MCF 10A (cell line): Measurements from ENCODE around the gene RTL10. TPM values are rescaled to one million over a fixed set of nuclear protein-coding genes. Genes with fewer than 3 reads are reported as not detected.

Experiments used
- BruUV-seq: library from RNA; stranded (reverse); fragments of 400-500 nt; replicated peaks from 2 replicates; lab custom pipeline; 2021; lab: Mats Ljungman, UMichigan
- CTCF ChIA-PET: fragments of 300-600 bp; sonication (Branson Sonifier 250); formaldehyde crosslinking; extraction: SDS; loops from one replicate; lab custom pipeline; 2021; ENCODE audit warnings: antibody characterized with exemption, inconsistent platforms; lab: Yijun Ruan, JAX
- POLR2A ChIA-PET: fragments of 300-600, 350-650 bp; sonication (Branson Sonifier 250); formaldehyde crosslinking; extraction: SDS; loops from one replicate; lab custom pipeline; 2020; ENCODE audit warnings: antibody characterized with exemption, inconsistent platforms; lab: Yijun Ruan, JAX
- DNase-seq: peaks from one replicate; pipeline ENCODE4 v3.0.0-alpha.2; 2018; ENCODE audit not compliant: unreplicated experiment
- H3K27ac Mint-ChIP-seq: one replicate; pipeline ENCODE4 v1.8.0; 2022; ENCODE audit warnings: mild to moderate bottlenecking, low read depth, mixed read lengths; ENCODE audit not compliant: unreplicated experiment
- H3K27me3 Mint-ChIP-seq: one replicate; pipeline ENCODE4 v1.8.0; 2022; ENCODE audit warnings: mixed read lengths; ENCODE audit not compliant: insufficient read depth, unreplicated experiment
- H3K36me3 Mint-ChIP-seq: one replicate; pipeline ENCODE4 v1.8.0; 2022; ENCODE audit warnings: mild to moderate bottlenecking, moderate library complexity, mixed read lengths; ENCODE audit not compliant: insufficient read depth, unreplicated experiment
- H3K4me1 Mint-ChIP-seq: one replicate; pipeline ENCODE4 v1.8.0; 2022; ENCODE audit warnings: mixed read lengths; ENCODE audit not compliant: insufficient read depth, unreplicated experiment
- H3K4me3 Mint-ChIP-seq: one replicate; pipeline ENCODE4 v1.8.0; 2022; ENCODE audit warnings: mild to moderate bottlenecking, moderate library complexity, mixed read lengths; ENCODE audit not compliant: unreplicated experiment
- H3K9me3 Mint-ChIP-seq: one replicate; pipeline ENCODE4 v1.8.0; 2022; ENCODE audit warnings: mixed read lengths; ENCODE audit not compliant: unreplicated experiment
- CTCF ChIP-seq: fragments of 200-600 bp; IDR thresholded peaks from one replicate; pipeline ENCODE4 v1.8.0; 2022; ENCODE audit warnings: antibody characterized with exemption, mild to moderate bottlenecking; ENCODE audit not compliant: unreplicated experiment
- intact Hi-C: fragments of 100-400 bp; cut with micrococcal nuclease; formaldehyde crosslinking; loops from 2 replicates; pipeline ENCODE4 v1.14.1; 2022
- total RNA-seq: library from RNA; stranded (reverse); gene quantifications from 2 replicates; pipeline ENCODE4 v1.2.3, GENCODE V29; 2022

The RTL10 gene
- total RNA-seq, 1 experiment from 2014 or later = 20.6 TPM

GRCh38 chr22:19815823-19816290 is 38.8 kb downstream of the RTL10 start:
- BruUV-seq = no TSS peak
- Mint-ChIP-seq H3K4me3 (no peak overlapping the region), H3K36me3 (peaks cover 17% of the 10 kb centered on the region), H3K4me1 (peaks cover 5% of the 10 kb centered on the region), H3K27me3 (no peaks in the 10 kb centered on the region), H3K9me3 (no peaks in the 10 kb centered on the region), H3K27ac (peak overlapping the region; percentile 9)
- intact Hi-C loops = no loop called here
- no peak for TF ChIP-seq CTCF
- POLR2A ChIA-PET = no interaction called here
- no peak for DNase-seq
- CTCF ChIA-PET = interaction anchor here (0.6 kb wide), 1 partner anchor 85 kb away, joined by 6 read pairs; no protein-coding TSS in a partner anchor

- Mint-ChIP-seq H3K9me3 (no peaks in the 10 kb centered on the region), H3K27me3 (no peaks in the 10 kb centered on the region), H3K4me3 (no peak overlapping the region), H3K36me3 (peaks cover 16% of the 10 kb centered on the region), H3K27ac (no peak overlapping the region), H3K4me1 (peaks cover 5% of the 10 kb centered on the region)
- no peak for DNase-seq
- BruUV-seq = no TSS peak
- CTCF ChIA-PET = interaction anchor here (0.6 kb wide), 1 partner anchor 85 kb away, joined by 6 read pairs; no protein-coding TSS in a partner anchor
- intact Hi-C loops = no loop called here
- no peak for TF ChIP-seq CTCF
- POLR2A ChIA-PET = no interaction called here
Observed at GRCh38 chr22:19815093-19815822, 39.4 kb downstream of the RTL10 start.

- Mint-ChIP-seq H3K9me3 (no peaks in the 10 kb centered on the region), H3K36me3 (peaks cover 11% of the 10 kb centered on the region), H3K4me1 (peaks cover 5% of the 10 kb centered on the region), H3K4me3 (no peak overlapping the region), H3K27ac (no peak overlapping the region), H3K27me3 (no peaks in the 10 kb centered on the region)
- intact Hi-C loops = no loop called here
- BruUV-seq = no TSS peak
- no peak for DNase-seq
- ChIA-PET POLR2A (interaction anchor here (0.6 kb wide), 1 partner anchor 14 kb away, joined by 3 read pairs; no protein-coding TSS in a partner anchor), CTCF (no interaction called here)
- no peak for TF ChIP-seq CTCF
Observed at GRCh38 chr22:19814428-19814827, 40.2 kb downstream of the RTL10 start.

- no peak overlapping the region for H3K4me3 Mint-ChIP-seq
- no peaks in the 10 kb centered on the region for H3K9me3 Mint-ChIP-seq
- ChIA-PET POLR2A (no interaction called here), CTCF (no interaction called here)
- peaks cover 5% of the 10 kb centered on the region for H3K4me1 Mint-ChIP-seq
- no peaks in the 10 kb centered on the region for H3K27me3 Mint-ChIP-seq
- no peak for DNase-seq
- H3K27ac Mint-ChIP-seq = no peak overlapping the region
- no TSS peak for BruUV-seq
- peaks cover 11% of the 10 kb centered on the region for H3K36me3 Mint-ChIP-seq
- TF ChIP-seq CTCF = no peak
- intact Hi-C loops = no loop called here
Observed at GRCh38 chr22:19812910-19813309, 41.8 kb downstream of the RTL10 start.
